22Rv1 (cell line): Measurements from ENCODE around the gene TXNDC5.

ENCODE experiments used
- H3K27ac ChIP-seq: fragments of 450-650 bp; 2 replicates; pipeline ENCODE4 v1.5.1; 2017
- ZFX ChIP-seq: fragments of 450-650 bp; IDR thresholded peaks from 2 replicates; pipeline ENCODE4 v1.6.1; 2017; ENCODE audit warnings: antibody characterized with exemption, borderline replicate concordance
- TF ChIP-seq, protein P1 (sequence below): fragments of 450-650 bp; IDR thresholded peaks from 2 replicates; pipeline ENCODE4 v1.5.1; 2017; ENCODE audit warnings: mild to moderate bottlenecking

Gene TXNDC5

DNA sequence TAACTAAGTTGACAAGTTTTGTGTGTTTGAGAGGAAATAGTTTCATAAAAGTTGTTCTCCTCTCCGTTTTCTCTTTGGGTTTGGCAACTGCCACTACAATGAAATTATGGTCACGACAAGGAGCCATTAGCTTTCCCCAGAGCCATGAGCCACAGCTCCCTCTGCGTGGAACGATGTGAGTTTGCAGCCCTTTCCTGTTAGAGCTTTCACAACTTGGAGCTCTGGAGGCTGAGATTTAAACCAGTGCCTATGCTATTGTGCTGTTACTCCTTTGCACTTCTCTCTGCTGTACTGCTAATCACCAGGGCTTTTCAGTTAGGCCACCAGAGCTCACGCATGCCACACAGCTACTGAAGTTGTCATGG is 29.3 kb upstream of the TXNDC5 start:
- H3K27ac ChIP-seq = no peak overlapping the region
- TF ChIP-seq, protein P1, sequence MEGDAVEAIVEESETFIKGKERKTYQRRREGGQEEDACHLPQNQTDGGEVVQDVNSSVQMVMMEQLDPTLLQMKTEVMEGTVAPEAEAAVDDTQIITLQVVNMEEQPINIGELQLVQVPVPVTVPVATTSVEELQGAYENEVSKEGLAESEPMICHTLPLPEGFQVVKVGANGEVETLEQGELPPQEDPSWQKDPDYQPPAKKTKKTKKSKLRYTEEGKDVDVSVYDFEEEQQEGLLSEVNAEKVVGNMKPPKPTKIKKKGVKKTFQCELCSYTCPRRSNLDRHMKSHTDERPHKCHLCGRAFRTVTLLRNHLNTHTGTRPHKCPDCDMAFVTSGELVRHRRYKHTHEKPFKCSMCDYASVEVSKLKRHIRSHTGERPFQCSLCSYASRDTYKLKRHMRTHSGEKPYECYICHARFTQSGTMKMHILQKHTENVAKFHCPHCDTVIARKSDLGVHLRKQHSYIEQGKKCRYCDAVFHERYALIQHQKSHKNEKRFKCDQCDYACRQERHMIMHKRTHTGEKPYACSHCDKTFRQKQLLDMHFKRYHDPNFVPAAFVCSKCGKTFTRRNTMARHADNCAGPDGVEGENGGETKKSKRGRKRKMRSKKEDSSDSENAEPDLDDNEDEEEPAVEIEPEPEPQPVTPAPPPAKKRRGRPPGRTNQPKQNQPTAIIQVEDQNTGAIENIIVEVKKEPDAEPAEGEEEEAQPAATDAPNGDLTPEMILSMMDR = no peak
- TF ChIP-seq ZFX = no peak

DNA sequence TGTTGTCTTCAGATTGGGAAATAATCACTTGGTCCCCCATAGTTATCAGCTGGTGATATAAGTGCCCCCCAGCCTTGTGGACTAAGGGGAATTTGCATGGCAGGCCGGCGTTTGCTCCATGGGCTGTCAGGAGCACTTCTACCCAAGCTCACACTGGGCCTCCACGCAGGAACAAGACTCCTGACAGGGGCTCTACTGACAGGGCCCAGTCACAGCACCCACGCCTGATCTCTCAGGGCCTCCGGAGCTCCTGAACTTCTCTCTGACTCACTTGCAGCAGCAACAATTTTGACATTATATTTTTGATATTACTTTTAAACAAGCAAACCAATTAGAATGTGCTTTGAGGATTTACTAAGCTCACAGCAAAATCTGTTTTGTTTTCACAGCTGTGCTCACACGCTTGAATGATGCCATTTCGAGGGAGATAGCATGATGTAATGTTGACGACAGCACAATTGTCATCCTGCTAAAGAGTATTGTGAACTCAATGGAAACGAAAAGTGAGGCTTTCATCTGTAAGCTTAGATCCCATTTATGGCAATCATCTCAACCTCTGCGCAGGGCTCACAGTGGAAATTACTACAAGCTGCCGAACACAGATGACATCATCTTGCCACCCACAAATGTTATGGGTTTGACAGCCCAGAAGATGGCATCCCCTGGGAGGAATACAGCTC is 28.7 kb upstream of the TXNDC5 start:
- H3K27ac ChIP-seq = no peak overlapping the region
- TF ChIP-seq, protein P1 = no peak
- no peak for TF ChIP-seq ZFX

DNA sequence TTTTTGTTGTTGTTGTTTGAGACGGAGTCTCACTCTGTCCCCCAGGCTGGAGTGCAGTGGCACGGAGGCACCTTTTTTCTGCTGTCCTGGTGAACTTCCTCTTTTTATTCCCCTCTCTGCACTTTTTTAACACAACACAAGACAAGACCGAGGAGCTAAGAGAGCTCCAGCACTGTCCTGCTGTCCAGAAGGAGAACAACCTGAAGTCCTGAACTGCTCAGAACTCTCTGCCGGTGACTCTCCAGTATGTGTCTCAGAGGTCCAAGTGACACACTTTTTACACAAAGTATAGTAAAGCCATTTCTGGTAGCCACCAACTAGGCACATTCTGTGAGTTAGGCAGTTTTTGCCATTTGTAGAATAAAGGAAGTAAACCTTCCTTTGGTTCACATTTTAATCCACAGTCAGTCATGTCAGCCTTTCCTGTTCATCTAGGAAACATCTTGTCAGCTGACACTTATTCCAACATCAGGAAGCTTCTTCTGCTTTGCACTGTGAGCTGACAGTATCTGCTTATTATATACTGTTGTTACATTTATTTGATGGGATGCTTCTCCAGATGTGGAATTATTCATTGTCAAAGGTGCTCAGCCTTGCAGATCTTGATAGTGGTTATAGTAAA is 28.1 kb upstream of the TXNDC5 start:
- no peak overlapping the region for H3K27ac ChIP-seq
- TF ChIP-seq ZFX = no peak
- TF ChIP-seq, protein P1 = no peak

DNA sequence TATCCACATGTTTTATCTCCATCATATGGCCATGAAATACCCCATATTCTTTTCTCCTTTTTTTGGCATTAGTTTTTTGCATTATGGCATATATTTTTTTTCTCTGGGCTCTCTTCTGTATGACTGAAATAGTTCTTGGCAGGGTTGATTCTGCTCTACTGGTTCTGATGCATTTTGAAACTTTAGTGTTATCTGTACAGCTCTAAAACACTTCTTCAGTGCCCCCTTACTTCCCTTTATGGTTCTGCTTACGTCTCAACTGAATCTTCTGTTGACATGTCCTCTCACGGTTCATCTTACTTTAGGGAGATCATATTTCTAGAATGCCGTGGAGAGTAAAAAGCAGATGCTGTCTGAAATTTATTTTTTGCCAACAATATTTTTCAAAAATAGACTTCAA is 23.2 kb upstream of the TXNDC5 start:
- no peak overlapping the region for H3K27ac ChIP-seq
- TF ChIP-seq, protein P1 = no peak
- TF ChIP-seq ZFX = no peak

DNA sequence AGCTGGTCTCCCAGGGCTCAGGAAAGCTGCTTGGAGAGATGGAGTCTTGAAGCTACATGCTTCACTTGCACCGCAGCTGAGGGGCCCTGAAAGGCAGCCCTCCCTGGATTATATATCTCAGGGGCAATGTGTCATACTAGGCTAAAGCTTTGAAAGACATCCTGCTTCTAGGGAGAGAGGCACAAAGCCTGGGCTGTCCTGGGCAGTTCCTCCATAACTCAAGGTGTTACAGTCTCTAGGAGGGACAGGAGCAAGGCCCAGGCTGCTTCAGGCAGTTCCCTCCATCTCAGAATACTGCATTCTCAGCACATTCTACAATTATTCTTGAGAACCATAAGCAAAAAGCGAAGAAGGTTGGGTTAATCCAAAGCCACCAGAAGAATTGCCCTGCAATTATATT is 22.0 kb upstream of the TXNDC5 start:
- no peak overlapping the region for H3K27ac ChIP-seq
- TF ChIP-seq ZFX = no peak
- TF ChIP-seq, protein P1 = no peak

DNA sequence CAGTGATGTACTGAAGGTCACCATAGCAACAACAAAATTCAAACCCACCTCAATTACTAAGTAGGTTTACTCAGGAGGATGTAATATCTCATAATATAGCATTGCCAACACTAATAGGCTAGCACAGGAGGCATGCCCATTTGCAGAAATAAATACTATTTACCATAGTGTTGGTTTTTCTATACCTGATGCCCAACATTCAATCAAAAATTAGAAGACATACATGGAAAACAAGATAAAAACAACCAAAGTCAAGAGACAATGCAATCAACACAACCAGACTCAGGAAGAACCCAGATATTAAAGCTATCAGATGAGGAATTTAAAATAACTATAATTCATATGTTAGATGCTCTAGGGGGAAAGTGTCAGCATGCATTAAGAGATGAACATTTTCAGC is 14.3 kb upstream of the TXNDC5 start:
- no peak overlapping the region for H3K27ac ChIP-seq
- TF ChIP-seq ZFX = no peak
- TF ChIP-seq, protein P1 = no peak

DNA sequence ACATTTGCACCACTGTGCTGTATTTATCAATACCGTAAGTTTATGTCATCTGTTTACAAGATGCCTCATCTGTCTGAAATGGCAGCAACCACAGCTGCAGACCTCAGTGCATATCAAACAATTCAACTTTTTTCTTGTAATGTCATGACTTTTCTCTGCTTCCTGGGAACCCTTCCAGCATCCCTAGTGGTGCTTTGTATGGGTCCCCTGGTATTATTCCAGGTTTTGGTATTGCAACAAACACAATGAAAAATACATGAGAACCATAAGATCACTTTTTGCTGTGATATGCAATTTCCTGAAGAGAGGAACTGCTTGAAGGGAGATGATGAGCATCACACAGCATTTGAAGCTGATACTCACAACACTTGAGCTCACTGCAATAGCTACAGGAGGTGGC is 12.0 kb upstream of the TXNDC5 start:
- H3K27ac ChIP-seq = no peak overlapping the region
- TF ChIP-seq ZFX = no peak
- TF ChIP-seq, protein P1 = no peak
